ENCODE results near the gene TMEM53.
"Not testable (repeated sequence)": the region's sequence is repeated elsewhere in the genome, so short reads cannot be mapped to it uniquely, and the experiment has no call there.

Gene TMEM53

GRCh38 chr1:44670751-44671640 lies 3.3 kb downstream of the TMEM53 start:
- no peak for FAIRE-seq

GRCh38 chr1:44666719-44667118 lies 7.6 kb downstream of the TMEM53 start:
- not testable (repeated sequence) for FAIRE-seq; DNase-seq (ENCODE audit: insufficient read length)

More at GRCh38 chr1:44670751-44671640, 3.3 kb downstream of the TMEM53 start:
- no peak for TF ChIP-seq POLR2A (IDR thresholded peaks at IDR 0.05; ENCODE audit: low read depth, low read length)
- TF ChIP-seq POLR2AphosphoS5 (IDR thresholded peaks at IDR 0.05; ENCODE audit: low read depth, low read length): no peak
- DNase-seq (ENCODE audit: insufficient read length): no peak

GRCh38 chr1:44664730-44665370 lies 9.4 kb downstream of the TMEM53 start:
- FAIRE-seq (peak; percentile 92), DNase-seq (ENCODE audit: insufficient read length) (no peak)
- TF ChIP-seq TAF1 (IDR thresholded peaks at IDR 0.05; ENCODE audit: borderline replicate concordance, low read depth, low read length) (no peak), POLR2AphosphoS5 (IDR thresholded peaks at IDR 0.05; ENCODE audit: low read depth, low read length) (no peak), POLR2A (IDR thresholded peaks at IDR 0.05; ENCODE audit: low read depth, low read length) (no peak)

GRCh38 chr1:44663417-44663816 lies 10.9 kb downstream of the TMEM53 start:
- DNase-seq (ENCODE audit: insufficient read length) (no peak), FAIRE-seq (no peak)
- no peak for TF ChIP-seq POLR2AphosphoS5 (IDR thresholded peaks at IDR 0.05; ENCODE audit: low read depth, low read length)
- no peak for TF ChIP-seq POLR2A (IDR thresholded peaks at IDR 0.05; ENCODE audit: low read depth, low read length)
- no peak for TF ChIP-seq TAF1 (IDR thresholded peaks at IDR 0.05; ENCODE audit: borderline replicate concordance, low read depth, low read length)

GRCh38 chr1:44662683-44663030 lies 11.6 kb downstream of the TMEM53 start:
- FAIRE-seq (no peak), DNase-seq (ENCODE audit: insufficient read length) (no peak)
- TF ChIP-seq TAF1 (IDR thresholded peaks at IDR 0.05; ENCODE audit: borderline replicate concordance, low read depth, low read length): no peak
- TF ChIP-seq POLR2AphosphoS5 (IDR thresholded peaks at IDR 0.05; ENCODE audit: low read depth, low read length): no peak
- TF ChIP-seq POLR2A (IDR thresholded peaks at IDR 0.05; ENCODE audit: low read depth, low read length): no peak

- FAIRE-seq: no peak
- no peak for TF ChIP-seq POLR2AphosphoS5 (IDR thresholded peaks at IDR 0.05; ENCODE audit: low read depth, low read length)
- no peak for TF ChIP-seq POLR2A (IDR thresholded peaks at IDR 0.05; ENCODE audit: low read depth, low read length)
- no peak for TF ChIP-seq TAF1 (IDR thresholded peaks at IDR 0.05; ENCODE audit: borderline replicate concordance, low read depth, low read length)
- no peak for DNase-seq (ENCODE audit: insufficient read length)
Measured at GRCh38 chr1:44661781-44662682, 12.2 kb downstream of the TMEM53 start.

- TF ChIP-seq POLR2AphosphoS5 (IDR thresholded peaks at IDR 0.05; ENCODE audit: low read depth, low read length) (no peak), TAF1 (IDR thresholded peaks at IDR 0.05; ENCODE audit: borderline replicate concordance, low read depth, low read length) (no peak), POLR2A (IDR thresholded peaks at IDR 0.05; ENCODE audit: low read depth, low read length) (no peak)
- DNase-seq (ENCODE audit: insufficient read length) (no peak), FAIRE-seq (no peak)
Measured at GRCh38 chr1:44660176-44660575, 14.1 kb downstream of the TMEM53 start.

GRCh38 chr1:44659566-44659965 lies 14.7 kb downstream of the TMEM53 start:
- FAIRE-seq (no peak), DNase-seq (ENCODE audit: insufficient read length) (no peak)

GRCh38 chr1:44655609-44656008 lies 18.7 kb downstream of the TMEM53 start:
- TF ChIP-seq POLR2AphosphoS5 (IDR thresholded peaks at IDR 0.05; ENCODE audit: low read depth, low read length): no peak
- no peak for TF ChIP-seq POLR2A (IDR thresholded peaks at IDR 0.05; ENCODE audit: low read depth, low read length)
- TF ChIP-seq TAF1 (IDR thresholded peaks at IDR 0.05; ENCODE audit: borderline replicate concordance, low read depth, low read length): no peak
- DNase-seq (ENCODE audit: insufficient read length) (no peak), FAIRE-seq (no peak)

More at GRCh38 chr1:44659566-44659965, 14.7 kb downstream of the TMEM53 start:
- no peak for TF ChIP-seq POLR2A (IDR thresholded peaks at IDR 0.05; ENCODE audit: low read depth, low read length)
- TF ChIP-seq POLR2AphosphoS5 (IDR thresholded peaks at IDR 0.05; ENCODE audit: low read depth, low read length): no peak
- no peak for TF ChIP-seq TAF1 (IDR thresholded peaks at IDR 0.05; ENCODE audit: borderline replicate concordance, low read depth, low read length)

- TF ChIP-seq POLR2A (IDR thresholded peaks at IDR 0.05; ENCODE audit: low read depth, low read length): no peak
- no peak for TF ChIP-seq TAF1 (IDR thresholded peaks at IDR 0.05; ENCODE audit: borderline replicate concordance, low read depth, low read length)
- no peak for TF ChIP-seq POLR2AphosphoS5 (IDR thresholded peaks at IDR 0.05; ENCODE audit: low read depth, low read length)
- DNase-seq (ENCODE audit: insufficient read length) (no peak), FAIRE-seq (no peak)
Measured at GRCh38 chr1:44654621-44655187, 19.6 kb downstream of the TMEM53 start.

Measured in GM12892 (cell line).